Stimulated activated CD8-positive, alpha-beta memory T cell treated with anti-CD3 and anti-CD28 coated beads, Interleukin-4, amount 100 ng/mL, for 4 hours (primary cell): ENCODE measurements around the gene ANTXR2.
"Not testable (repeated sequence)": the region's sequence is repeated elsewhere in the genome, so short reads cannot be mapped to it uniquely, and the experiment has no call there.

ENCODE experiments used
- DNase-seq, 2 donors: peaks; one replicate each; pipeline ENCODE4 v3.0.0-alpha.2; 2020; ENCODE audit warnings: low read depth in 2 of 2, low spot score in 1 of 2

ANTXR2 gene

GRCh38 chr4:80072744-80073472 lies at the start of gene ANTXR2:
ANTXR2 (minus strand) TSS chr4:80073229; CDS start chr4:80072560, 669 bp downstream.
- peak; percentile 31 to 46 for DNase-seq

- DNase-seq, result not testable (repeated sequence)
These were observed 48.8 kb upstream of the ANTXR2 start for GRCh38 chr4:80121815-80122214.

GRCh38 chr4:80119620-80120019 lies 46.6 kb upstream of the ANTXR2 start:
- DNase-seq, result not testable (repeated sequence)

- no peak for DNase-seq
These were observed 43.5 kb upstream of the ANTXR2 start for GRCh38 chr4:80116516-80116915.

GRCh38 chr4:80115368-80116181 lies 42.5 kb upstream of the ANTXR2 start:
- no peak for DNase-seq

- no peak for DNase-seq
These were observed 41.8 kb upstream of the ANTXR2 start for GRCh38 chr4:80114732-80115265.

GRCh38 chr4:80113615-80114014 lies 40.6 kb upstream of the ANTXR2 start:
- DNase-seq, result no peak

- no peak for DNase-seq
These were observed 39.2 kb upstream of the ANTXR2 start for GRCh38 chr4:80112236-80112635.

GRCh38 chr4:80111276-80111675 lies 38.2 kb upstream of the ANTXR2 start:
- no peak for DNase-seq

- no peak for DNase-seq
These were observed 34.3 kb upstream of the ANTXR2 start for GRCh38 chr4:80107374-80107773.

- no peak for DNase-seq
These were observed 31.9 kb upstream of the ANTXR2 start for GRCh38 chr4:80104927-80105326.

- DNase-seq, result no peak
These were observed 30.6 kb upstream of the ANTXR2 start for GRCh38 chr4:80103629-80104028.

GRCh38 chr4:80101792-80102116 lies 28.7 kb upstream of the ANTXR2 start:
- DNase-seq, result no peak

GRCh38 chr4:80101071-80101791 lies 28.2 kb upstream of the ANTXR2 start:
- no peak for DNase-seq

GRCh38 chr4:80099671-80100070 lies 26.6 kb upstream of the ANTXR2 start:
- DNase-seq, result no peak

GRCh38 chr4:80098635-80099034 lies 25.6 kb upstream of the ANTXR2 start:
- no peak for DNase-seq

- no peak for DNase-seq
These were observed 24.6 kb upstream of the ANTXR2 start for GRCh38 chr4:80097400-80098177.

- no peak for DNase-seq
These were observed 23.3 kb upstream of the ANTXR2 start for GRCh38 chr4:80096175-80096850.

GRCh38 chr4:80094191-80094590 lies 21.2 kb upstream of the ANTXR2 start:
- no peak for DNase-seq

- DNase-seq, result no peak
These were observed 20.5 kb upstream of the ANTXR2 start for GRCh38 chr4:80093563-80093962.
